ENCODE results near the gene SMIM45.
"Not testable (repeated sequence)": the region's sequence is repeated elsewhere in the genome, so short reads cannot be mapped to it uniquely, and the experiment has no call there.

Gene SMIM45

DNA sequence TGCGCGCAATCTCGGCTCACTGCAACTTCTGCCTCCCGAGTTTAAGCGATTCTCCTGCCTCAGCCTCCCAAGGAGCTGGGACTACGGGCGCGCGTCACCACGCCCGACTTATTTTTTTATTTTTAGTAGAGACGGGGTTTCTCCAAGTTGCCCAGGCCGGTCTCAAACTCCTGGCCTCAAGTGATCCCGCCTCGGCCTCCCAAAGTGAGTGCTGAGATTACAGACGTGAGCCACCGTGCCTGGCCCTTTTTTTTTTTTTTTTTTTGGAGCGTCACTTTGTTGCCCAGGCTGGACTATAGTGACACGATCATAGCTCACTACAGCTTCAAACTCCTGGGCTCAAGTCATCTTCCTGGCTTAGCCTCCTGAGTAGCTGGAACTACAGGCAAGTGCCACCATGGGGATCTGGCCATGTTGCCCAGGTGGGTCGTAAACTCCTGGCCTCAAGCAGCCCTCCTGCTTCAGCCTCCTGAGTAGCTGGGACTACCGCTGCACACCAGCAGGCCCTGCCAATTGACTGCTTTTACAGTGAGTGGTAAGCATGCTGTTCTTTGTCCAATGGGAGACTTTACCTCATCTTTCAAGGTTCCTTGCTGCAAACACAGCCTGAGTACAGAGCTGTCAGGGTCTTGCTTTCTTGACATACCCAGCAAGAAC, 4.4 kb upstream of the SMIM45 start:
- H3K27me3 Mint-ChIP-seq (ENCODE audit: low read depth) = peaks cover 4% of the 10 kb centered on the region; the same call in 1 of the 2 replicates
- peak overlapping the region; percentile 73 for H3K4me3 Mint-ChIP-seq
- peaks cover 47% of the 10 kb centered on the region for H3K4me1 Mint-ChIP-seq
- POLR2A ChIA-PET = interaction anchor here (0.6 to 1.2 kb wide), 5 partner anchors 15 to 250 kb away, joined by 3 to 6 read pairs (median 3); no protein-coding TSS in a partner anchor
- CTCF ChIA-PET = interaction anchor here (0.7 to 2.8 kb wide), 20 partner anchors 10 to 496 kb away, joined by 3 to 35 read pairs (median 8); partner anchors contain the start of genes NDUFA6, SREBF2 and TNFRSF13C
- no peak for DNase-seq (ENCODE audit: low spot score)
- no peak for ATAC-seq
- peaks cover 28% of the 10 kb centered on the region for H3K36me3 Mint-ChIP-seq
- no peak overlapping the region for H3K27ac Mint-ChIP-seq
- TF ChIP-seq ZNF121 (CRISPR knock-in tag; IDR thresholded peaks at IDR 0.05) = peak; percentile 87; the same call in 1 of the 2 replicates
- TF ChIP-seq SMAD4 (CRISPR knock-in tag; IDR thresholded peaks at IDR 0.05) = no peak
- TF ChIP-seq STAT6 (CRISPR knock-in tag; conservative IDR thresholded peaks at IDR 0.05; ENCODE audit: low read depth) = no peak
- no peaks in the 10 kb centered on the region for H3K9me3 Mint-ChIP-seq

- ATAC-seq (no peak), DNase-seq (ENCODE audit: low spot score) (no peak)
- Mint-ChIP-seq H3K27ac (no peak overlapping the region), H3K4me3 (no peak overlapping the region; the same call in 1 of the 2 replicates), H3K27me3 (ENCODE audit: low read depth) (peaks cover 4% of the 10 kb centered on the region; the same call in 1 of the 2 replicates), H3K9me3 (no peaks in the 10 kb centered on the region), H3K4me1 (peaks cover 47% of the 10 kb centered on the region), H3K36me3 (peaks cover 23% of the 10 kb centered on the region)
- no peak for TF ChIP-seq HMGA2 (CRISPR knock-in tag; IDR thresholded peaks at IDR 0.05)
- TF ChIP-seq, protein P1, sequence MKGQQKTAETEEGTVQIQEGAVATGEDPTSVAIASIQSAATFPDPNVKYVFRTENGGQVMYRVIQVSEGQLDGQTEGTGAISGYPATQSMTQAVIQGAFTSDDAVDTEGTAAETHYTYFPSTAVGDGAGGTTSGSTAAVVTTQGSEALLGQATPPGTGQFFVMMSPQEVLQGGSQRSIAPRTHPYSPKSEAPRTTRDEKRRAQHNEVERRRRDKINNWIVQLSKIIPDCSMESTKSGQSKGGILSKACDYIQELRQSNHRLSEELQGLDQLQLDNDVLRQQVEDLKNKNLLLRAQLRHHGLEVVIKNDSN (CRISPR knock-in tag; IDR thresholded peaks at IDR 0.05) = no peak
- POLR2A ChIA-PET = interaction anchor here (0.6 kb wide), 1 partner anchor 164 kb away, joined by 3 read pairs; no protein-coding TSS in a partner anchor
- CTCF ChIA-PET = interaction anchor here (0.7 to 2.8 kb wide), 4 partner anchors 10 to 169 kb away, joined by 3 to 35 read pairs (median 5); no protein-coding TSS in a partner anchor
These were observed 3.8 kb upstream of the SMIM45 start for GRCh38 chr22:41948142-41948541.

DNA sequence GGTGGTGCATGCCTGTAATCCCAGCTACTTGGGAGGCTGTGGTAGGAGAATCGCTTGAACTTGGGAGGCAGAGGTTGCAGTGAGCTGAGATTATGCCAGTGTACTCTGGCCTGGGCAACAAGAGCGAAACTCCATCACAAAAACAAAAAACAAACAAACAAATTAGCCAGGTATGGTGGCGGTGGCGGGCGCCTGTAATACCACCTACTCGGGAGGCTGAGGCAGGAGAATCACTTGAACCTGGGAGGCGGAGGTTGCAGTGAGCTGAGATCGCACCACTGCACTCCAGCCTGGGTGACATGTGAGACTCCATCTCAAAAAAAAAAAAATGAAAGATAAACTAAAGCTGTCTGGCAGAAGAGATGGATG, 3.0 kb upstream of the SMIM45 start:
- CTCF ChIA-PET = interaction anchor here (1.3 to 6.6 kb wide), 4 partner anchors 9 to 252 kb away, joined by 3 to 37 read pairs (median 12); partner anchors contain the start of genes CCDC134 and TNFRSF13C
- POLR2A ChIA-PET; H3K9me3 Mint-ChIP-seq; ATAC-seq; DNase-seq (ENCODE audit: low spot score); H3K4me3 Mint-ChIP-seq; H3K27me3 Mint-ChIP-seq (ENCODE audit: low read depth); H3K27ac Mint-ChIP-seq: not testable (repeated sequence)
- Mint-ChIP-seq H3K4me1 (peaks cover 43% of the 10 kb centered on the region), H3K36me3 (peaks cover 15% of the 10 kb centered on the region)

GRCh38 chr22:41949297-41949965, 2.5 kb upstream of the SMIM45 start:
- peaks cover 40% of the 10 kb centered on the region for H3K4me1 Mint-ChIP-seq

More at GRCh38 chr22:41949297-41949965, 2.5 kb upstream of the SMIM45 start:
- DNase-seq (ENCODE audit: low spot score) (no peak), ATAC-seq (no peak)
- Mint-ChIP-seq H3K36me3 (peaks cover 12% of the 10 kb centered on the region), H3K4me3 (no peak overlapping the region), H3K27ac (no peak overlapping the region), H3K9me3 (no peaks in the 10 kb centered on the region), H3K27me3 (ENCODE audit: low read depth) (peaks cover 6% of the 10 kb centered on the region; the same call in 1 of the 2 replicates)
- TF ChIP-seq MYBL2 (CRISPR knock-in tag; IDR thresholded peaks at IDR 0.05) = no peak
- TF ChIP-seq, protein P2, sequence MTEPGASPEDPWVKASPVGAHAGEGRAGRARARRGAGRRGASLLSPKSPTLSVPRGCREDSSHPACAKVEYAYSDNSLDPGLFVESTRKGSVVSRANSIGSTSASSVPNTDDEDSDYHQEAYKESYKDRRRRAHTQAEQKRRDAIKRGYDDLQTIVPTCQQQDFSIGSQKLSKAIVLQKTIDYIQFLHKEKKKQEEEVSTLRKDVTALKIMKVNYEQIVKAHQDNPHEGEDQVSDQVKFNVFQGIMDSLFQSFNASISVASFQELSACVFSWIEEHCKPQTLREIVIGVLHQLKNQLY (CRISPR knock-in tag; IDR thresholded peaks at IDR 0.05) = no peak
- no peak for TF ChIP-seq ETV6 (CRISPR knock-in tag; IDR thresholded peaks at IDR 0.05)
- no peak for TF ChIP-seq ZNF423 (CRISPR knock-in tag; IDR thresholded peaks at IDR 0.05)
- no peak for TF ChIP-seq RELA (CRISPR knock-in tag; IDR thresholded peaks at IDR 0.05; ENCODE audit: borderline replicate concordance)
- TF ChIP-seq, protein P1 (CRISPR knock-in tag; IDR thresholded peaks at IDR 0.05) = no peak
- TF ChIP-seq, protein P3, sequence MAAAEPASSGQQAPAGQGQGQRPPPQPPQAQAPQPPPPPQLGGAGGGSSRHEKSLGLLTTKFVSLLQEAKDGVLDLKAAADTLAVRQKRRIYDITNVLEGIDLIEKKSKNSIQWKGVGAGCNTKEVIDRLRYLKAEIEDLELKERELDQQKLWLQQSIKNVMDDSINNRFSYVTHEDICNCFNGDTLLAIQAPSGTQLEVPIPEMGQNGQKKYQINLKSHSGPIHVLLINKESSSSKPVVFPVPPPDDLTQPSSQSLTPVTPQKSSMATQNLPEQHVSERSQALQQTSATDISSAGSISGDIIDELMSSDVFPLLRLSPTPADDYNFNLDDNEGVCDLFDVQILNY (CRISPR knock-in tag; IDR thresholded peaks at IDR 0.05) = no peak
- TF ChIP-seq NFE2L1 (CRISPR knock-in tag; IDR thresholded peaks at IDR 0.05) = no peak
- TF ChIP-seq, protein P4, sequence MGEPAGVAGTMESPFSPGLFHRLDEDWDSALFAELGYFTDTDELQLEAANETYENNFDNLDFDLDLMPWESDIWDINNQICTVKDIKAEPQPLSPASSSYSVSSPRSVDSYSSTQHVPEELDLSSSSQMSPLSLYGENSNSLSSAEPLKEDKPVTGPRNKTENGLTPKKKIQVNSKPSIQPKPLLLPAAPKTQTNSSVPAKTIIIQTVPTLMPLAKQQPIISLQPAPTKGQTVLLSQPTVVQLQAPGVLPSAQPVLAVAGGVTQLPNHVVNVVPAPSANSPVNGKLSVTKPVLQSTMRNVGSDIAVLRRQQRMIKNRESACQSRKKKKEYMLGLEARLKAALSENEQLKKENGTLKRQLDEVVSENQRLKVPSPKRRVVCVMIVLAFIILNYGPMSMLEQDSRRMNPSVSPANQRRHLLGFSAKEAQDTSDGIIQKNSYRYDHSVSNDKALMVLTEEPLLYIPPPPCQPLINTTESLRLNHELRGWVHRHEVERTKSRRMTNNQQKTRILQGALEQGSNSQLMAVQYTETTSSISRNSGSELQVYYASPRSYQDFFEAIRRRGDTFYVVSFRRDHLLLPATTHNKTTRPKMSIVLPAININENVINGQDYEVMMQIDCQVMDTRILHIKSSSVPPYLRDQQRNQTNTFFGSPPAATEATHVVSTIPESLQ (CRISPR knock-in tag; IDR thresholded peaks at IDR 0.05) = no peak
- TF ChIP-seq NR1H2 (CRISPR knock-in tag; IDR thresholded peaks at IDR 0.05) = no peak
- TF ChIP-seq ELF4 (CRISPR knock-in tag; IDR thresholded peaks at IDR 0.05; ENCODE audit: low read depth) = no peak
- no peak for TF ChIP-seq NFYB (CRISPR knock-in tag; conservative IDR thresholded peaks at IDR 0.05; ENCODE audit: low read depth)
- POLR2A ChIA-PET = no interaction called here
- CTCF ChIA-PET = interaction anchor here (1.5 to 6.6 kb wide), 3 partner anchors 23 to 252 kb away, joined by 3 to 37 read pairs (median 20); partner anchors contain the start of genes CCDC134 and TNFRSF13C
